ENCODE measurements around the gene AMBP. TPM values are rescaled to one million over a fixed set of nuclear protein-coding genes. Genes with fewer than 3 reads are reported as not detected.

AMBP gene
- total and polyA plus RNA-seq, 4 donors = 0.47 to 3.7 (median 1.6) TPM

DNA sequence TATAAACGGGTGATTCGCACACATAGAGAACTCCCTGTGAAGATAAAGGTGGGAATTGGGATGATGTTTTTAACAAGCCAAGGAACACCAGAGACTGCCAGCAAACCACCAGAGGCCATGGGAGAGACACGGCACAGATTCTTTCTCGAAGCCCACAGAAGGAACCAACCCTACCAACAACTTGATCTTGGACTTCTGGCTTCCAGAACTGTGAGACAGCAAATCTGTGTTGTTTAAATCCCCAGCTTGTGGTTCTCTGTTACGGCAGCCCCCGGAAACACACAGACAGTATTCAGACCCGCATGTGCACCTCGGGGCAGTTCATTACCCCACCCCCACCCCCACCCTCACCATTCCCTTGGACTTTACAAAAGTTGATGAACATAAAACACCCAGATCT, 12.8 kb downstream of the AMBP start:
- no peak overlapping the region for H3K27ac ChIP-seq (ENCODE audit: low read depth in 1 of 2, low read length in 1 of 2)
- H3K36me3 ChIP-seq (ENCODE audit: control insufficient read depth in 4 of 4, insufficient read depth in 4 of 4, low read length in 4 of 4) = no peaks in the 10 kb centered on the region
- DNase-seq (no peak), ATAC-seq (ENCODE audit: insufficient read depth, low FRiP score) (no peak)
- no peaks in the 10 kb centered on the region for H3K27me3 ChIP-seq (ENCODE audit: control insufficient read depth in 3 of 3, insufficient read depth in 3 of 3, low read length in 2 of 3)
- 91 to 92% methylated on average over 8 of the region's 8 CpGs for WGBS, 2 donors
- TF ChIP-seq, protein P1, sequence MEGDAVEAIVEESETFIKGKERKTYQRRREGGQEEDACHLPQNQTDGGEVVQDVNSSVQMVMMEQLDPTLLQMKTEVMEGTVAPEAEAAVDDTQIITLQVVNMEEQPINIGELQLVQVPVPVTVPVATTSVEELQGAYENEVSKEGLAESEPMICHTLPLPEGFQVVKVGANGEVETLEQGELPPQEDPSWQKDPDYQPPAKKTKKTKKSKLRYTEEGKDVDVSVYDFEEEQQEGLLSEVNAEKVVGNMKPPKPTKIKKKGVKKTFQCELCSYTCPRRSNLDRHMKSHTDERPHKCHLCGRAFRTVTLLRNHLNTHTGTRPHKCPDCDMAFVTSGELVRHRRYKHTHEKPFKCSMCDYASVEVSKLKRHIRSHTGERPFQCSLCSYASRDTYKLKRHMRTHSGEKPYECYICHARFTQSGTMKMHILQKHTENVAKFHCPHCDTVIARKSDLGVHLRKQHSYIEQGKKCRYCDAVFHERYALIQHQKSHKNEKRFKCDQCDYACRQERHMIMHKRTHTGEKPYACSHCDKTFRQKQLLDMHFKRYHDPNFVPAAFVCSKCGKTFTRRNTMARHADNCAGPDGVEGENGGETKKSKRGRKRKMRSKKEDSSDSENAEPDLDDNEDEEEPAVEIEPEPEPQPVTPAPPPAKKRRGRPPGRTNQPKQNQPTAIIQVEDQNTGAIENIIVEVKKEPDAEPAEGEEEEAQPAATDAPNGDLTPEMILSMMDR (IDR thresholded peaks at IDR 0.05; ENCODE audit: control extremely low read depth, extremely low read depth) = no peak
- H3K9ac ChIP-seq (ENCODE audit: insufficient read depth in 1 of 2, low read length in 2 of 2) = no peak overlapping the region
- H3K4me1 ChIP-seq (ENCODE audit: control insufficient read depth in 5 of 5, insufficient read depth in 5 of 5, low read length in 5 of 5) = no peaks in the 10 kb centered on the region
- H3K4me3 ChIP-seq = no peak overlapping the region
- no peaks in the 10 kb centered on the region for H3K9me3 ChIP-seq (ENCODE audit: control insufficient read depth in 4 of 4, insufficient read depth in 3 of 4, low read length in 3 of 4)

DNA sequence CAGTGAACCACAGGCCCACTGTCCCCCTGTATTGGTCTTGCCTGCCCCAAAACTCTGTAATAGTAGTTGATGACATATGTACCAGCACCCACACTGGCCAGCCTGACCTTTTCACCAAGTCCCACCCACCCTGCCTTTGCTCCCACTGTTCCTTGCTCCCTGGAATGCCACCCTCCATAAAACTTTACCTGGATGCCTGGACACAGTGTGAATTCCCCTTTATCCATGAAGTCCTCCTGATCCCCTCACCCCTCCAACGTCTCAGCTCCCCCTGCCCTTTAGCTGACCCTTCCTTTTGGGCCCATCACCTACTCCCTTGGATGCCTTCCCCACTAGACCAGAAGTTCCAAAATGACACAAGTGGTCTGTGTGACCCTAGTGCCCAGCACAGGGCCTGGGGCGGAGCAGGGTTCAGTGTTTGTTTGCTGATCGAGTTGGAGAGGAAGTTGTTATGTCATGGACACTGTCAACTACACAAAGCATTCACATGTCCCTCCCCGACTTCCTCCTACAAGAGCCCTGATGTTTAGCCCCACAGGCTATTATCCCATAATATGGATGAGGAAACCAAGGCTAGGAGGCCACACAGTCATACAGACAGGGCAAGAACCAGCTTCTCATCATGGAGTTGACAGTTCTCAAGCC, 16.1 kb downstream of the AMBP start:
- Histone ChIP-seq H3K4me3 (no peak overlapping the region), H3K9me3 (ENCODE audit: control insufficient read depth in 4 of 4, insufficient read depth in 3 of 4, low read length in 3 of 4) (no peaks in the 10 kb centered on the region), H3K36me3 (ENCODE audit: control insufficient read depth in 4 of 4, insufficient read depth in 4 of 4, low read length in 4 of 4) (peaks cover 0 to 4% (median 0%) of the 10 kb centered on the region in 4 donors), H3K4me1 (ENCODE audit: control insufficient read depth in 5 of 5, insufficient read depth in 5 of 5, low read length in 5 of 5) (no peaks in the 10 kb centered on the region), H3K27ac (ENCODE audit: low read depth in 1 of 2, low read length in 1 of 2) (no peak overlapping the region), H3K9ac (ENCODE audit: insufficient read depth in 1 of 2, low read length in 2 of 2) (no peak overlapping the region), H3K27me3 (ENCODE audit: control insufficient read depth in 3 of 3, insufficient read depth in 3 of 3, low read length in 2 of 3) (no peaks in the 10 kb centered on the region)
- ATAC-seq (ENCODE audit: insufficient read depth, low FRiP score) (no peak), DNase-seq (no peak)
- 52 to 55% methylated on average over 4 of the region's 4 CpGs for WGBS, 2 donors
- TF ChIP-seq, protein P1 (IDR thresholded peaks at IDR 0.05; ENCODE audit: control extremely low read depth, extremely low read depth) = no peak

DNA sequence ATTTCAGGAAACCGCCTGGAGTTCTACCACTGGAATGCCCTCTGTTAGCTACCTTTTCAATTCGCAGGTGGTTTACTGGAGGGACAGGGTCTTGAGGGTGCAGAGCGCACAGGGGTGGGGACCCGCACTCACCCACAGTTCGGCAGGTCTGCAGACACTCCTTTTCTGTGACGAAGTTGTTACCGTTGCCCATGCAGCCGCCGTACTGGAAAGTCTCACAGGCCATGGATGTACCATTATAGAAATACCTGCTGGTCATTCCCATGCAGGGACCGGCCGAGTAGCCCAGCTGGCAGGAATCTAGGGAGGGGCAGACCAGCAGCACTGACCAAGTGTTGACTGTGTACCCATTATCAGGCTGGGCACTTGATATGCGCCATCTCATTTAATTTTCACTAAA, 16.8 kb downstream of the AMBP start:
- DNase-seq (no peak), ATAC-seq (ENCODE audit: insufficient read depth, low FRiP score) (no peak)
- H3K9ac ChIP-seq (ENCODE audit: insufficient read depth in 1 of 2, low read length in 2 of 2) = no peak overlapping the region
- peaks cover 0 to 2% (median 0%) of the 10 kb centered on the region in 4 donors for H3K9me3 ChIP-seq (ENCODE audit: control insufficient read depth in 4 of 4, insufficient read depth in 3 of 4, low read length in 3 of 4)
- H3K4me1 ChIP-seq (ENCODE audit: control insufficient read depth in 5 of 5, insufficient read depth in 5 of 5, low read length in 5 of 5) = no peaks in the 10 kb centered on the region
- no peaks in the 10 kb centered on the region for H3K27me3 ChIP-seq (ENCODE audit: control insufficient read depth in 3 of 3, insufficient read depth in 3 of 3, low read length in 2 of 3)
- H3K27ac ChIP-seq (ENCODE audit: low read depth in 1 of 2, low read length in 1 of 2) = no peak overlapping the region
- H3K4me3 ChIP-seq = no peak overlapping the region
- WGBS, 2 donors = 93 to 95% methylated on average over 12 of the region's 12 CpGs
- TF ChIP-seq, protein P1 (IDR thresholded peaks at IDR 0.05; ENCODE audit: control extremely low read depth, extremely low read depth) = no peak
- peaks cover 0 to 6% (median 2%) of the 10 kb centered on the region in 4 donors for H3K36me3 ChIP-seq (ENCODE audit: control insufficient read depth in 4 of 4, insufficient read depth in 4 of 4, low read length in 4 of 4)

DNA sequence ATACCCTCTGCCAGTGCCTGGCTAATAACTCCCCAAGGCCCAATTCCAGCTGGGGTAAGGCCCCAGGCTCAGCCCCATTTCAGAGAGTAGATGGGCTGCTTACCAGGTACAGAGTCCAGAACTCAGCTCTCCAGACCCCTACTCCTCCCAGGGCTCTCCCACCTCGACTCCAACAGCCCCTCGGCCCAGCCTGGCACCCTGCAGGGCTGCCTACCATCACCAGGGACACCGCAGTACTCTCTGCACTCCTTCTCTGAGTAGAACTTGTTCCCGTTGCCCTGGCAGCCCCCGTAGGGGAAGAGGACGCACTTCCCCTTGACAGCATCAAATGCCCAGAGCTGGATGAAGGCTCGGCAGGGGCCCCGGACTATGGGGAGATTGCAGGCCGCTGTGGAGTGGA, 17.4 kb downstream of the AMBP start:
- DNase-seq = no peak
- Histone ChIP-seq H3K36me3 (ENCODE audit: control insufficient read depth in 4 of 4, insufficient read depth in 4 of 4, low read length in 4 of 4) (peaks cover 0 to 6% (median 2%) of the 10 kb centered on the region in 4 donors), H3K9me3 (ENCODE audit: control insufficient read depth in 4 of 4, insufficient read depth in 3 of 4, low read length in 3 of 4) (peaks cover 0 to 2% (median 0%) of the 10 kb centered on the region in 4 donors), H3K27ac (ENCODE audit: low read depth in 1 of 2, low read length in 1 of 2) (no peak overlapping the region), H3K4me3 (no peak overlapping the region), H3K27me3 (ENCODE audit: control insufficient read depth in 3 of 3, insufficient read depth in 3 of 3, low read length in 2 of 3) (no peaks in the 10 kb centered on the region), H3K4me1 (ENCODE audit: control insufficient read depth in 5 of 5, insufficient read depth in 5 of 5, low read length in 5 of 5) (no peaks in the 10 kb centered on the region), H3K9ac (ENCODE audit: insufficient read depth in 1 of 2, low read length in 2 of 2) (no peak overlapping the region)
- no peak for ATAC-seq (ENCODE audit: insufficient read depth, low FRiP score)
- TF ChIP-seq, protein P1 (IDR thresholded peaks at IDR 0.05; ENCODE audit: control extremely low read depth, extremely low read depth) = no peak
- WGBS, 2 donors = 67 to 71% methylated on average over 9 of the region's 9 CpGs
